ENCODE data around the gene FAM180B.

DNA sequence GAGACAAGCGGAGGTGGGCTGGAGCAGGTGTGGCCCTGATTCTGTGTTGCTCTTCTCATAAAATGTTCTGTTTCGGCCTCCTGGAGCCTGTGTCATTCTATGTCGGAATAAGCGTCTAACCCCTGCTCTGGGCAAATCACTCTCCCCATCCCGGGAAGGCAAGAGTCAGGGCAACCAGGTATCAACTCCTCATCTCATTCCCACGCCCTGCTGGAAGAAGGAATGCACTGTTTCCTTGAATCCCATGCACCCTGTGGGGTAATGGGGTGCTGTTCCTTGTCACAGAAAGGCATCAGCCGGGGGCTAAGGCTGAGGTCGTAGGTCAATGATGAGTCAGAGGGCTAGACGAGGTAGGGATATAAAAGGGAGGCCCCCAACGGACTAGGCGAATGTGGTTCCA is 2.6 kb downstream of the FAM180B start:
- TF ChIP-seq, protein P1, sequence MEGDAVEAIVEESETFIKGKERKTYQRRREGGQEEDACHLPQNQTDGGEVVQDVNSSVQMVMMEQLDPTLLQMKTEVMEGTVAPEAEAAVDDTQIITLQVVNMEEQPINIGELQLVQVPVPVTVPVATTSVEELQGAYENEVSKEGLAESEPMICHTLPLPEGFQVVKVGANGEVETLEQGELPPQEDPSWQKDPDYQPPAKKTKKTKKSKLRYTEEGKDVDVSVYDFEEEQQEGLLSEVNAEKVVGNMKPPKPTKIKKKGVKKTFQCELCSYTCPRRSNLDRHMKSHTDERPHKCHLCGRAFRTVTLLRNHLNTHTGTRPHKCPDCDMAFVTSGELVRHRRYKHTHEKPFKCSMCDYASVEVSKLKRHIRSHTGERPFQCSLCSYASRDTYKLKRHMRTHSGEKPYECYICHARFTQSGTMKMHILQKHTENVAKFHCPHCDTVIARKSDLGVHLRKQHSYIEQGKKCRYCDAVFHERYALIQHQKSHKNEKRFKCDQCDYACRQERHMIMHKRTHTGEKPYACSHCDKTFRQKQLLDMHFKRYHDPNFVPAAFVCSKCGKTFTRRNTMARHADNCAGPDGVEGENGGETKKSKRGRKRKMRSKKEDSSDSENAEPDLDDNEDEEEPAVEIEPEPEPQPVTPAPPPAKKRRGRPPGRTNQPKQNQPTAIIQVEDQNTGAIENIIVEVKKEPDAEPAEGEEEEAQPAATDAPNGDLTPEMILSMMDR (IDR thresholded peaks at IDR 0.05; ENCODE audit: insufficient read depth, low read length, poor library complexity, severe bottlenecking), result no peak
- no peak for TF ChIP-seq EZH2phosphoT487 (conservative IDR thresholded peaks at IDR 0.05; ENCODE audit: low read length)
